Measurements from ENCODE around the gene KCNN1. TPM values are rescaled to one million over a fixed set of nuclear protein-coding genes. Genes with fewer than 3 reads are reported as not detected.

The KCNN1 gene
- total and polyA plus RNA-seq, 9 of the 15 experiments (the other 6 are each of a cell fraction or from before 2014, with no cell fraction given), result 0.01 to 6.2 (median 0.72) TPM

DNA sequence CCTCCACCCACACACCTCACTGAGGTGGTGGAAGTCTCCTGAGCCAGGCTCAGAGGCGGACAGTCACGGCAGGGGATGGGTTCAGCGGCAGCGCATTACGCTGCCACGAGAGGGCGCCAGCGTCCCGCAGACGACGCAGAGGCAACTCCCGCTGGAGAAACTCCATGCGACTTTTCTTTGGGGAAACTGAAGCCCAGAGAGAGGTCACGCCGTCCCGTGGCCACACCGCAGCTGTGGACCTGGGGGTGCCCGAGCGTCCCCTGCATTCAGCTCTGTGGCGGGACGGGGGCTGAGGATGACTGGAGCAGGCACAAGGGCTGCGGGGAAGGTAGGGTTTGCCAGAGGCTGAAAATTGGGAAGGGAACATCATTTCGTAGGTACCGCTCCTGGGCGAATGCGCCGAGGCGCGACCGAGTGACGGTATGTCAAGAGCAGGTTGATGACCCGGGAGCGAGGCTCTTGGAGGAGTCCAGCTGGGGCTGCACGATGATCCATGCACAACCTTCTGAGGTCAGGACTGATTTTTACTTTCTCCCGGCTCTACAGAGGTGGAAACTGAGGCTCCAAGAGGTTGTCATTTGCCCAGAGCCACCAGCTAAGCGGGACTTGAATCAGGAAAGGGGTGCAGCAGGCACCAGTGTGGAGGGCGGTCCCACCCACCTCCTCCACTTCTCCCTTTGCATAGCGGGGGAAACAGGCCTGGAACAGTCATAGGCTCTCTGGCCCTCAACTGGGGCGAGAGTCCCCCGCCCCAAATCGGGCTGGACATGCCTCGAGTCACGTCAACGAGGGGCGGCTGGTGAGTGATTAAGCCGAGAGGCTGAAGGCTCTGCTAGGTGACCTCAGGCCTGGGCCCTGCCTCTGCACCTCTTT is 40.4 kb downstream of the KCNN1 start (continued):
- TF ChIP-seq RBFOX2 (IDR thresholded peaks at IDR 0.05; ENCODE audit: low read depth, low read length) (peak; percentile 58), ZNF146 (CRISPR knock-in tag; IDR thresholded peaks at IDR 0.05; ENCODE audit: unreplicated experiment) (no peak), YY1 (IDR thresholded peaks at IDR 0.05; ENCODE audit: borderline replicate concordance in 1 of 3, control insufficient read depth in 1 of 3, extremely low read depth in 1 of 3, insufficient read depth in 3 of 3, insufficient read length in 1 of 3, insufficient replicate concordance in 2 of 3, low read depth in 1 of 3, low read length in 2 of 3) (peak in 1 of 3 experiments; percentile 58), NONO (IDR thresholded peaks at IDR 0.05; ENCODE audit: low read depth in 2 of 2, low read length in 1 of 2) (0 out of 4 replicates have a peak, but pooled peaks of 1 of the 2 experiments have one; percentile 13), STAG1 (CRISPR knock-in tag; IDR thresholded peaks at IDR 0.05; ENCODE audit: borderline replicate concordance) (peak; percentile 87; the same call in 1 of the 2 replicates), RCOR1 (IDR thresholded peaks at IDR 0.05; ENCODE audit: borderline replicate concordance in 1 of 2, low read depth in 2 of 2, low read length in 2 of 2) (peak in 1 of 2 experiments; percentile 73; a peak in 2 of 4 replicates), HCFC1 (IDR thresholded peaks at IDR 0.05; ENCODE audit: low read depth, low read length) (peak; percentile 38; the same call in 1 of the 2 replicates), ZNF24 (IDR thresholded peaks at IDR 0.05) (peak; percentile 71; the same call in 1 of the 2 replicates), EP400 (IDR thresholded peaks at IDR 0.05) (peak; percentile 41; the same call in 1 of the 2 replicates), SLC30A9 (CRISPR knock-in tag; IDR thresholded peaks at IDR 0.05) (0 out of 2 replicates have a peak, but pooled peaks have one; percentile 44), ZNF57 (CRISPR knock-in tag; IDR thresholded peaks at IDR 0.05) (no peak), TCF7 (IDR thresholded peaks at IDR 0.05; ENCODE audit: borderline replicate concordance) (0 out of 2 replicates have a peak, but pooled peaks have one; percentile 23), CREM (IDR thresholded peaks at IDR 0.05; ENCODE audit: low read depth) (peak; percentile 47)
- TF ChIP-seq, protein P1, sequence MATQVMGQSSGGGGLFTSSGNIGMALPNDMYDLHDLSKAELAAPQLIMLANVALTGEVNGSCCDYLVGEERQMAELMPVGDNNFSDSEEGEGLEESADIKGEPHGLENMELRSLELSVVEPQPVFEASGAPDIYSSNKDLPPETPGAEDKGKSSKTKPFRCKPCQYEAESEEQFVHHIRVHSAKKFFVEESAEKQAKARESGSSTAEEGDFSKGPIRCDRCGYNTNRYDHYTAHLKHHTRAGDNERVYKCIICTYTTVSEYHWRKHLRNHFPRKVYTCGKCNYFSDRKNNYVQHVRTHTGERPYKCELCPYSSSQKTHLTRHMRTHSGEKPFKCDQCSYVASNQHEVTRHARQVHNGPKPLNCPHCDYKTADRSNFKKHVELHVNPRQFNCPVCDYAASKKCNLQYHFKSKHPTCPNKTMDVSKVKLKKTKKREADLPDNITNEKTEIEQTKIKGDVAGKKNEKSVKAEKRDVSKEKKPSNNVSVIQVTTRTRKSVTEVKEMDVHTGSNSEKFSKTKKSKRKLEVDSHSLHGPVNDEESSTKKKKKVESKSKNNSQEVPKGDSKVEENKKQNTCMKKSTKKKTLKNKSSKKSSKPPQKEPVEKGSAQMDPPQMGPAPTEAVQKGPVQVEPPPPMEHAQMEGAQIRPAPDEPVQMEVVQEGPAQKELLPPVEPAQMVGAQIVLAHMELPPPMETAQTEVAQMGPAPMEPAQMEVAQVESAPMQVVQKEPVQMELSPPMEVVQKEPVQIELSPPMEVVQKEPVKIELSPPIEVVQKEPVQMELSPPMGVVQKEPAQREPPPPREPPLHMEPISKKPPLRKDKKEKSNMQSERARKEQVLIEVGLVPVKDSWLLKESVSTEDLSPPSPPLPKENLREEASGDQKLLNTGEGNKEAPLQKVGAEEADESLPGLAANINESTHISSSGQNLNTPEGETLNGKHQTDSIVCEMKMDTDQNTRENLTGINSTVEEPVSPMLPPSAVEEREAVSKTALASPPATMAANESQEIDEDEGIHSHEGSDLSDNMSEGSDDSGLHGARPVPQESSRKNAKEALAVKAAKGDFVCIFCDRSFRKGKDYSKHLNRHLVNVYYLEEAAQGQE (IDR thresholded peaks at IDR 0.05; ENCODE audit: borderline replicate concordance), result peak; percentile 94
- TF ChIP-seq, protein P1 (CRISPR knock-in tag; IDR thresholded peaks at IDR 0.05; ENCODE audit: low read depth), result 0 out of 2 replicates have a peak, but pooled peaks have one; percentile 20
- TF ChIP-seq, protein P2, sequence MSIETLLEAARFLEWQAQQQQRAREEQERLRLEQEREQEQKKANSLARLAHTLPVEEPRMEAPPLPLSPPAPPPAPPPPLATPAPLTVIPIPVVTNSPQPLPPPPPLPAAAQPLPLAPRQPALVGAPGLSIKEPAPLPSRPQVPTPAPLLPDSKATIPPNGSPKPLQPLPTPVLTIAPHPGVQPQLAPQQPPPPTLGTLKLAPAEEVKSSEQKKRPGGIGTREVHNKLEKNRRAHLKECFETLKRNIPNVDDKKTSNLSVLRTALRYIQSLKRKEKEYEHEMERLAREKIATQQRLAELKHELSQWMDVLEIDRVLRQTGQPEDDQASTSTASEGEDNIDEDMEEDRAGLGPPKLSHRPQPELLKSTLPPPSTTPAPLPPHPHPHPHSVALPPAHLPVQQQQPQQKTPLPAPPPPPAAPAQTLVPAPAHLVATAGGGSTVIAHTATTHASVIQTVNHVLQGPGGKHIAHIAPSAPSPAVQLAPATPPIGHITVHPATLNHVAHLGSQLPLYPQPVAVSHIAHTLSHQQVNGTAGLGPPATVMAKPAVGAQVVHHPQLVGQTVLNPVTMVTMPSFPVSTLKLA (conservative IDR thresholded peaks at IDR 0.05), result peak; percentile 64 to 75; a peak in 3 of 4 replicates

All from K562 (cell line).